Measurements from ENCODE around the gene NXF1. TPM values are rescaled to one million over a fixed set of nuclear protein-coding genes. Genes with fewer than 3 reads are reported as not detected.
"Not testable (repeated sequence)": the region's sequence is repeated elsewhere in the genome, so short reads cannot be mapped to it uniquely, and the experiment has no call there.

The NXF1 gene
- total RNA-seq, result 169 TPM

GRCh38 chr11:62805076-62805892 is at the start of gene NXF1:
TSS of gene NXF1 (minus strand) at chr11:62805440. CDS start at chr11:62805356, 84 bp downstream.
- no peaks in the 10 kb centered on the region for H3K27me3 ChIP-seq (ENCODE audit: insufficient read depth, low read length)
- H3K9me3 ChIP-seq (ENCODE audit: low read depth, low read length), result no peaks in the 10 kb centered on the region
- peak within 1 kb of the TSS; percentile 94 for H3K4me3 ChIP-seq (ENCODE audit: low read length)
- H3K4me1 ChIP-seq (ENCODE audit: insufficient read depth, low read length), result peaks cover 42% of the 10 kb centered on the region

DNA sequence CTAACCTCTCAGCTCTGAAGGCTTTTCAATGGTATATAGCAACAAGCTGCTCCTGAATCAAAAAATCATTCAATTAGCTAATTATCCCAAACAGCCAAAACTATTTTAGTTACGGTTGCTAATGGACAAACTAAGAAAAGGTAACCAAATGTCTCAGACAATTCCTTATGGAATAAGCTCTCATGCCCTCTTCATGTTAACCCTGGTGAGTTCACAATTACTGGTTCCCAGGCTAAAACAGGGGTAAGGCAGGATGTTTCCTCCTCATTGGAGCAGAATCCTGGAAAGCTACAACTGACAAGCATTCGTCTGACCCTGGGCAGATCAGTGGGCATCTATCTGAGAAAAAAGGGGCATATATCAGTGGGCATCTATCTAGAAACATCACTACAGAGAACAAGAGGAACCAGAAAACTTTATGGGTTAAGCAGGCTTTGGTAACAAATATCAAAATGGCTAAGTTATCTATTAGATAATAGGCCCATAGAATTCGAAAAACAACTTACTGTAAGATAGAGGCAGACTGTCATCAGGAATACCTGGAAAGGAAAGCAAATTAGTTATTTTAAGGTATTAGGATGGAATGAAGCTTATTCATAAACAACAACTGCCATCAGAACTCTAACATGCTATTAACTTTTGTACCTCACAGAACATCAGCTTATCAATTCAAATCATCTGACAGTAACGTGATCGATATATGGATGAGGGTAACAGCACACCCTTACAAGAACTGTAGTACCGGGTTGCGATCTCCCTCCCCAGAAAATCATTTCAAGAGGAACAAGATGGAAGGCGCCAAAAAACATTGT is 49.0 kb upstream of the NXF1 start:
- H3K4me1 ChIP-seq (ENCODE audit: insufficient read depth, low read length), result peaks cover 49% of the 10 kb centered on the region
- no peaks in the 10 kb centered on the region for H3K9me3 ChIP-seq (ENCODE audit: low read depth, low read length)
- no peaks in the 10 kb centered on the region for H3K27me3 ChIP-seq (ENCODE audit: insufficient read depth, low read length)
- peak overlapping the region; percentile 79 for H3K4me3 ChIP-seq (ENCODE audit: low read length)

GRCh38 chr11:62853279-62853965 is 48.2 kb upstream of the NXF1 start:
- peaks cover 49% of the 10 kb centered on the region for H3K4me1 ChIP-seq (ENCODE audit: insufficient read depth, low read length)
- H3K4me3 ChIP-seq (ENCODE audit: low read length), result no peak overlapping the region
- no peaks in the 10 kb centered on the region for H3K9me3 ChIP-seq (ENCODE audit: low read depth, low read length)
- no peaks in the 10 kb centered on the region for H3K27me3 ChIP-seq (ENCODE audit: insufficient read depth, low read length)

DNA sequence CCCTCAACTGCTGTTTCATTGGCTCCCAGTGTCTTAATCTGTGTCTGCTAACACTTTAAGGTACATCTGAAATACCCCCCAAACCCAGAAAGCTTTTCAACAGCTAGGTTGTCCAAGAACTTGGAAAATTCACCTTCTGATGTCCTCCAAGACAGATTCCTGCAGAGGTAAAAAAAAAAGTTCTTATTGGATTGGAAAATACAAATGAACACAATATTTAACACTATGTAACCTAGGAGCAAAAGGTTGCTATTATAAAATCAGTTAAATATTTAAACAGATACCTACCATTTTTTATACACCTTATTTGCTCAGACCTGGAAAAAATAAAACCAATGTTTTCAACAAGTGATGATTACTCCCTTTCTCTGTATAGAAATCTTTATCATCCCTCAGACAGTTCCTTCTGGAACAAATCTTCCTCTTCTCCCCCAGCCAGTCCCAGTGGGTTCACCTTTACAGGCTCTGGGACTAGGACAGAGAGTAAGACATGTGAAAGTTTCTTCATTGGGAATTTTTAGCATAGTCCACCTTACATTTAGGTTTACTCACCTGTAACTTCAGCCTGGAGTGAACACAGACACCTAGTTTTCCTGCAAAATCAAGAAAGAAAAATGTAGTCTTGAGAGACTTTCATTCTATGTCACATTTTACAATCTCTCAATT is 47.4 kb upstream of the NXF1 start:
- H3K27me3 ChIP-seq (ENCODE audit: insufficient read depth, low read length), result no peaks in the 10 kb centered on the region
- H3K4me1 ChIP-seq (ENCODE audit: insufficient read depth, low read length), result peaks cover 49% of the 10 kb centered on the region
- no peak overlapping the region for H3K4me3 ChIP-seq (ENCODE audit: low read length)
- no peaks in the 10 kb centered on the region for H3K9me3 ChIP-seq (ENCODE audit: low read depth, low read length)

DNA sequence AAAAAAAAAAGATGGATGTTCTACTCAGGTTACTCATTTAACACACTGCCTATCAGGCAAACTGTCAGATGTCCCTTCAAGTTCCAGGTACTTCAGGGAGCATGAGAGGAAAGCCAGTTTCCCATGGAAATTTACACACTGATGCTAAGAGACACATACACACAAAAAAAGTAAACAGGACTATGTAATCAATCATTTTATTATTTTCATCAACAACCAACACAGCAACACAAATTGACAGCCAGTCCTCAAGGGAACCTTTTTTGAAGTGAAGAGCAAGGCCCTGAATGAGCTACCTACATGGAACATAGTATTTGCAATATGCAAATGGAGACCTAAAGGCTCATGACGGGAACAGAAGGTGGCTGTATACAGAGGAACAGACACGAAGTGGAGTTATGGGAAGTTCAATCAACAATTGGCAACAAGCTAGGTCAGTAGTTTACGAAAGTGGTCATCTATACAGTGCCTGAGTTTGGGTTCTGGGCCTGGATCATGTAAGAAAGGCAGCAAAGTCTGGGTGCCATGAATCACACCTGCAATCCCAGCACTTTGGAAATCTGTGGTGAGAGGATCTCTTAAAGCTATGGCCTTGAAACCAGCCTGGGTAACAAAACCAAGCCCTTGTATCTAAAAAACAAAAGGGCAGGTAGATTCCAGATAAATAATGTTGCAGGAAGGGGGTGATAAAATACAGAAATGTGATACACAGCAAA is 46.7 kb upstream of the NXF1 start:
- H3K4me3 ChIP-seq (ENCODE audit: low read length), result no peak overlapping the region
- no peaks in the 10 kb centered on the region for H3K27me3 ChIP-seq (ENCODE audit: insufficient read depth, low read length)
- no peaks in the 10 kb centered on the region for H3K9me3 ChIP-seq (ENCODE audit: low read depth, low read length)
- peaks cover 42% of the 10 kb centered on the region for H3K4me1 ChIP-seq (ENCODE audit: insufficient read depth, low read length)

DNA sequence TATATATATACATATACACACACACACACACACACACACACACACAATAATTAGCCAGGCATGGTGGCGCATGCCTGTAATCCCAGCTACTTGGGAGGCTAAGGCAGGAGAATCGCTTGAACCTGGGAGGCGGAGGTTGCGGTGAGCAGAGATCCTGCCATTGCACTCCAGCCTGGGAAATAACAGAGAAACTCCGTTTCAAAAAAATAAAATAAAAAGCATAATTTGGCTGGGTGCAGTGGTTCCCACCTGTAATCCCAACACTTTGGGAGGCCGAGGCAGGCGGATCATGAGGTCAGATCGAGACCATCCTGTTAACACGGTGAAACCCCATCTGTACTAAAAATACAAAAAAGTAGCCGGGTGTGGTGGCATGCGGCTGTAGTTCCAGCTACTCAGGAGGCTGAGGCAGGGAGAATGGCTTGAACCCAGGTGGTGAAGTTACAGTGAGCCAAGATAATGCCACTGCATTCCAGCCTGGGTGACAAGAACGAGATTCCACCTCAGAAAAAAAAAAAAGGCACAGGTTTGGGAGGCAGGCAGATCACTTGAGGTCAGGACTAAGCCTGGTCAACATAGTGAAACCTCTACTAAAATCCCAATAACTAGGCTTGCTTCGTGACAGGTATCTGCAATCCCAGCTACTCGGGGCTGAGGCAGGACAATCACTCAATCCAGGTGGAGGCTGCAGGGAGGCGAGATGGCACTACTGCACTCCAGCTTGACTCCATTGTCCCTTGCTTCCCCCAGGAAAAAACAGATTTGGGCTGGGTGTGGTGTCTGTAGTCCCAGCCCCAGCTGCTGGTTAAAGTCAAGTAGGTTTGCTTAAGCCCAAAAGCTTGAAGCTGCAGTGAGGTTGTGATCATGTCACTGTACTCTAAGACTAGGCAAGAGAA is 45.9 kb upstream of the NXF1 start:
- Histone ChIP-seq H3K9me3 (ENCODE audit: low read depth, low read length) (no peaks in the 10 kb centered on the region), H3K4me3 (ENCODE audit: low read length) (no peak overlapping the region), H3K27me3 (ENCODE audit: insufficient read depth, low read length) (no peaks in the 10 kb centered on the region), H3K4me1 (ENCODE audit: insufficient read depth, low read length) (peaks cover 34% of the 10 kb centered on the region)

DNA sequence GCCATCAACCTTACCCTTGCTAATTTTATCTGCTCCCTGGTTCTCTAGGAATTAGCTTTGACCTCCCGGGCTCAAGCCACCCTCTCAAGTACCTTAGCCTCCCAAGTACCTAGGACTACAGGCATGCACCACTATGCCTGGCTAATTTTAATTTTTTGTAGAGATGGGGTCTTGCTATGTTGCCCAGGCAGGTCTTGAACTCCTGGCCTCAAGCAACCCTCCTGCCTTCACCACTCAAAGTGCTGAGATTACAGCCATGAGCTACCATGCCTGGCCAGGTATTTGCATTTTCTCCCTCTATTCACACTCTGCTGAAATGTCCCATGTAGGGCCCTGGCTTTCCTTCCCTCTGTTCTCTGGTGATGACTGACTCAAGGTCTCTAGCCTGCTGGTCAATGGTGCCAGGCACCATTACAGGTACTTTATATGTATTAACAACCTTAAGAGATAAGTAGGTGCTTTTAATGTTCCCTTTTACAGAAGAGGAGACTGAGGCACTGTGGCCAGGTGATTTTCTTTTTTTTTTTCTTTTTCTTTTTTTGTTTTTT is 42.6 kb upstream of the NXF1 start:
- Histone ChIP-seq H3K4me3 (ENCODE audit: low read length) (no peak overlapping the region), H3K4me1 (ENCODE audit: insufficient read depth, low read length) (peaks cover 9% of the 10 kb centered on the region), H3K27me3 (ENCODE audit: insufficient read depth, low read length) (no peaks in the 10 kb centered on the region), H3K9me3 (ENCODE audit: low read depth, low read length) (no peaks in the 10 kb centered on the region)

GRCh38 chr11:62846177-62846576 is 40.9 kb upstream of the NXF1 start:
- no peaks in the 10 kb centered on the region for H3K9me3 ChIP-seq (ENCODE audit: low read depth, low read length)
- H3K4me1 ChIP-seq (ENCODE audit: insufficient read depth, low read length), result peaks cover 11% of the 10 kb centered on the region
- no peak overlapping the region for H3K4me3 ChIP-seq (ENCODE audit: low read length)
- no peaks in the 10 kb centered on the region for H3K27me3 ChIP-seq (ENCODE audit: insufficient read depth, low read length)

GRCh38 chr11:62844154-62844553 is 38.9 kb upstream of the NXF1 start:
- no peak overlapping the region for H3K4me3 ChIP-seq (ENCODE audit: low read length)

DNA sequence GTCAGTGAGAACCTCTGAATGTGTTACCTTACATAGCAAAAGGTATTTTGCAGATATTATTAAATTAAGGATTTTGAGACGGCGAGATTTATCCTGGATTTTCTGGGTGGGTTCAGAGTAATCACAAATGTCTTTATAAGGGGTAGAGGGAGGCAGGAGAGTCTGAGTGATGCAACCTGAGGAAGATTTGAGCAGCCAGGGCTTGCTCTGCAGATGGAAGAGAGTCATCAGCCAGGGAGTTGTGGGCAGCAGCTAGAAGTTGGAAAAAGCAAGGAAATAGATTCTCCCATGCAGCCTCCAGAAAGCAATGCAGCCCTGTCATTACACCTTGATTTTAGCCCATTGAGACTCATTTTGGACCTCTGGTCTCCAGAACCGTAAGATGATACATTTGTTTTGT is 38.2 kb upstream of the NXF1 start:
- no peaks in the 10 kb centered on the region for H3K9me3 ChIP-seq (ENCODE audit: low read depth, low read length)
- H3K4me3 ChIP-seq (ENCODE audit: low read length), result no peak overlapping the region
- H3K4me1 ChIP-seq (ENCODE audit: insufficient read depth, low read length), result peaks cover 26% of the 10 kb centered on the region
- no peaks in the 10 kb centered on the region for H3K27me3 ChIP-seq (ENCODE audit: insufficient read depth, low read length)

More at GRCh38 chr11:62844154-62844553, 38.9 kb upstream of the NXF1 start:
- Histone ChIP-seq H3K27me3 (ENCODE audit: insufficient read depth, low read length) (no peaks in the 10 kb centered on the region), H3K9me3 (ENCODE audit: low read depth, low read length) (no peaks in the 10 kb centered on the region), H3K4me1 (ENCODE audit: insufficient read depth, low read length) (peaks cover 19% of the 10 kb centered on the region)

DNA sequence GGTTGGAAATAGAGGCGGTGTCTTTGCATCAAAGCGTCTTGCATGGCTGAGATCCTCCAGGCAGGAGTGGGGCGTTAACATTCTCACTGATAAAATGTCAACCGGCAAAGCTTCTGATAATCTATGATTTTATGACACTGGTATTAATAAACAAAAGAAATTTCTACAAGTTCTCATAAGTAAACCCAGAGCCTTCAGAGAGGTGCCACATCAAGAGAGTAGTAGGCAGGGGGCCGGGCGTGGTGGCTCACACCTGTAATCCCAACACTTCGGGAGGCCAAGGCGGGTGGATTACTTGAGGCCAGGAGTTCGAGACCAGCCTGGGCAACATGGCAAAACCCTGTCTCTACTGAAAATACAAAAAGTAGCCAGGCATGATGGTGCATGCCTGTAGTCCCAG is 37.7 kb upstream of the NXF1 start:
- H3K27me3 ChIP-seq (ENCODE audit: insufficient read depth, low read length); H3K9me3 ChIP-seq (ENCODE audit: low read depth, low read length); H3K4me3 ChIP-seq (ENCODE audit: low read length): not testable (repeated sequence)
- peaks cover 32% of the 10 kb centered on the region for H3K4me1 ChIP-seq (ENCODE audit: insufficient read depth, low read length)

GRCh38 chr11:62842171-62842741 is 37.0 kb upstream of the NXF1 start:
- Histone ChIP-seq H3K4me3 (ENCODE audit: low read length) (peak overlapping the region; percentile 50), H3K9me3 (ENCODE audit: low read depth, low read length) (no peaks in the 10 kb centered on the region), H3K27me3 (ENCODE audit: insufficient read depth, low read length) (no peaks in the 10 kb centered on the region), H3K4me1 (ENCODE audit: insufficient read depth, low read length) (peaks cover 34% of the 10 kb centered on the region)
